Upper lobe of left lung (tissue), 4 donors: Measurements from ENCODE around the gene PIGL.
A peak's percentile ranks its signal among the peaks of the same experiment; 100 is the strongest.

Source experiments
- CTCF ChIP-seq, 6 experiments: fragments of 450-650 bp in 4 of 6; fragments of 200-600 bp in 2 of 6; sonication (generic) in 2 of 6; IDR thresholded peaks; one replicate each; pipeline ENCODE4 v1.5.1; 2016 to 2019; ENCODE audit warnings: antibody characterized with exemption in 6 of 6
- EP300 ChIP-seq, 4 donors: sonication (generic); formaldehyde crosslinking; IDR thresholded peaks; one replicate each; pipeline ENCODE4 v1.5.1; 2017; ENCODE audit warnings: antibody characterized with exemption in 4 of 4, control low read depth in 2 of 4
- POLR2A ChIP-seq, 4 donors: fragments of 450-650 bp; IDR thresholded peaks; one replicate each; pipeline ENCODE4 v1.5.1; 2016 to 2017; ENCODE audit warnings: antibody characterized with exemption in 4 of 4, mild to moderate bottlenecking in 2 of 4

DNA sequence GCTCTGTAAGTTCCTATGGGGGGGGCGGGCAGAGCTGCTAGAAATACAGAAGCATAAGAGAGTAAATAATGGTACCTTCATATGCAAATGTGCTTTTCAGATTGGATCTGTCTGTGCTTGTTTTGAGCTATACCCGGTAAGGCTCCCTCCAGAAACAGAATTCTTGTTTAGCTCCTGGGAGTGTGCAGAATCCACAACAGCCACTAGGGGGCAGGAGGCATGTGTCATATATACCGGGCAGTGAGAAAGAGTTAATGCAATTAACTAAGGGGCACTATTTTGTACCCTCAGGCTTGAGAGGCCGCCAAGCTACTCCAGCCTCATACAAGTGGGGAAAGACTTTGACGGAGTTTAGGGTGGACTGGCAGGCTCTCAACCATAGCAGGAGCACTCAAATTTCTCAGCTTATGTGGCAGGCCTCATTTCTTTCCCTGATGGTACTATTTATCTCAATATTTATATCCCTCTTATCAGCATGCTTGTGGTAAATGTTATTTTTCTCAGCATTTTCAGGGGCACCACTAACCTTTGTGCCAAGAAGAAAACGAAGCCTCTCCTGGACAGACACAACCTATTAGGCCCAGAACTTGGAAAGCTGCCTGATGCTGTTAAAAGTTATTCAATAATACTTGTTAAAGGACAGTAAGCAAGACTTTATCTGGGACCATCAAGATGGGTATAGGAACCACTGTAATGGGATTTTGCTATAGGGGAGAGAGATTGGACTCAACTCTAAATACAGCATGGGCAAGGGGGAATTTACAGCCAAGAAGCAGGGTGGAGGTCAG lies 146.9 kb downstream of the PIGL start:
- TF ChIP-seq CTCF (IDR thresholded peaks at IDR 0.05): peak; percentile 80 to 92 (median 86)
- TF ChIP-seq POLR2A (IDR thresholded peaks at IDR 0.05): no peak
- no peak for TF ChIP-seq EP300 (IDR thresholded peaks at IDR 0.05)
